ENCODE results near the gene P3H4.

The P3H4 gene

DNA sequence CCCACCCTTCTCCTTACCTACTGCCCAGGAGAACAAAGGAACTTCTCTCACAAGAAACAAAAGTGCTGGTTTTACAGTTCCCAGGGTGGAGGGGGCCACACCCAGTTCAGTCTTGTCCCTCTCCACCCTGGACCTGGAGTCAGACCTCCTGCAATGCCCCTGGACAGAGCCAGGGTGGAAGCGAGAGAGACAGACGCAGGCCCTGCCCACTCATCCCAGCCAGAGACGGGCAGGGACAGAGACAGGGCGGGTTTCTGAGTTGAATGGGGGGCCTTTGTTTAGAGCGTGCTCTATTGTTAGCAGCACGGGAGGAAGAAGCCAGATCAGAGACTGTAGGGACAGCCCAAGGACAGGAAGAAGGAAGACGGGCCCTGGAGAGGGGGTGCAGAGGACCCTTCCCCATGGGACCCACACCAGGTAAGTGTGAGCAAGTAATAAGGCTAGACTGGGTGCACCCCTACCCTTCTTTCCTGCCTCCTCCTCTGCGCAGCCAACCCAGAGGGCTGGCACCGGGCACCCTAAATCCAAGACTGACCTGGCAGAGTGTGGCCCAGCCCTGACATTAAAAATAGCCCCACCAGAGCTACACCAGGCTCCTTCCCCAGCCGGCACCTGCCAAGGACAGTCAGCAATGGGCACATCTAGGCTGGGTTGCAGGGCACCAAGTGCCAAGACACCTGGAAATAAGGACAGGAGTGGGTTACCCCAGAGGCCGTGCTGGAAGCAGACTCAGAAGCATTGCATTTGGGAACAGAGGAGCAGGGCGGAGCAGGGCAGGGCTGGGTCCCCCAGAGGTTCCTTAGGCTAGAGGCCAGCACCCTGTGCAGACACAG, 36.1 kb downstream of the P3H4 start:
- DNase-seq (ENCODE audit: insufficient read length, low spot score): no peak
- TF ChIP-seq, protein P1, sequence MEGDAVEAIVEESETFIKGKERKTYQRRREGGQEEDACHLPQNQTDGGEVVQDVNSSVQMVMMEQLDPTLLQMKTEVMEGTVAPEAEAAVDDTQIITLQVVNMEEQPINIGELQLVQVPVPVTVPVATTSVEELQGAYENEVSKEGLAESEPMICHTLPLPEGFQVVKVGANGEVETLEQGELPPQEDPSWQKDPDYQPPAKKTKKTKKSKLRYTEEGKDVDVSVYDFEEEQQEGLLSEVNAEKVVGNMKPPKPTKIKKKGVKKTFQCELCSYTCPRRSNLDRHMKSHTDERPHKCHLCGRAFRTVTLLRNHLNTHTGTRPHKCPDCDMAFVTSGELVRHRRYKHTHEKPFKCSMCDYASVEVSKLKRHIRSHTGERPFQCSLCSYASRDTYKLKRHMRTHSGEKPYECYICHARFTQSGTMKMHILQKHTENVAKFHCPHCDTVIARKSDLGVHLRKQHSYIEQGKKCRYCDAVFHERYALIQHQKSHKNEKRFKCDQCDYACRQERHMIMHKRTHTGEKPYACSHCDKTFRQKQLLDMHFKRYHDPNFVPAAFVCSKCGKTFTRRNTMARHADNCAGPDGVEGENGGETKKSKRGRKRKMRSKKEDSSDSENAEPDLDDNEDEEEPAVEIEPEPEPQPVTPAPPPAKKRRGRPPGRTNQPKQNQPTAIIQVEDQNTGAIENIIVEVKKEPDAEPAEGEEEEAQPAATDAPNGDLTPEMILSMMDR (IDR thresholded peaks at IDR 0.05; ENCODE audit: insufficient read depth, missing control alignments): no peak
- FAIRE-seq: no peak

DNA sequence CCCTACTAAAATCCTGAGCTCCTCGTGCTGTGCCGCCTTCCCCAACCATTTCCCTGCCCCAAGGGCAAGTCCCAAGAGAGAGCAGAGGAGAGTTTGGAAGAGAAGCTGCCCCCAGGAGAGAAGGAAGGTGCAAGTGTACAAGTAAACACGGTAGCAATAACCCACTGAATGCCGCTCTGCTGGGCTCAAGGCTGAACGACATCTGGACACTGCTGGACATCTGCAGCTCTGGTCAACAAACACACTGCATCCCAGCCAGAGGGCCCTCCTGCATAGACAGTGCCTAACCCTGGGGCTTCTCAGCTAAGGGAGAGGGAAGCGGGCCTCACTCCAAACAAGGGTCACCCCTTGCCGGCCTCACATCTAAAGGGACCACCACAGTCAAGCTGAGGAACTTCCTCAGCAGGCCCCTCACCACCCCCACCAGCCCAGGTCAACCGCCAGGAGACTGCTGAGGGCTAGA, 38.0 kb downstream of the P3H4 start:
- TF ChIP-seq, protein P1 (IDR thresholded peaks at IDR 0.05; ENCODE audit: insufficient read depth, missing control alignments): no peak
- FAIRE-seq (no peak), DNase-seq (ENCODE audit: insufficient read length, low spot score) (no peak)

DNA sequence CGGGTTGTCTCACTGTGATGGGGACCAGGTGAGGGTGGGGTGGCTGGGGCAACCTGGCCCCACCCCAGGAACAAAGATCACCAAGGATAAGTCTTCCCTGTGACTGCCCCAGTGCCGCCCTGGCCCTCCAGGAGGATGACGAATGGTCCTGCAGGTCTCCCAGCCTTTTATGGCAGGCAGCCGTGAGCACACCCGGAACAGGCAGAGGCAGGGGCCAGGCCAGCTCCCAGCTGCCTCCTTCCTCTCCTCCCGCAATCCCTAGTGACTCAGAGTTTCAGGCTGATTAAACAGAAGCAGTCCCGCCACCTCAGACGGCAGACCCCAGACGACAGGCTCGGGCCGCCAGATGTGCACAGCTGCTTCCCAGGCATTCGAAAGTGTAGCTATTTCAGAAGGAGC, 38.6 kb downstream of the P3H4 start:
- FAIRE-seq: no peak
- DNase-seq (ENCODE audit: insufficient read length, low spot score): no peak
- TF ChIP-seq, protein P1 (IDR thresholded peaks at IDR 0.05; ENCODE audit: insufficient read depth, missing control alignments): no peak

DNA sequence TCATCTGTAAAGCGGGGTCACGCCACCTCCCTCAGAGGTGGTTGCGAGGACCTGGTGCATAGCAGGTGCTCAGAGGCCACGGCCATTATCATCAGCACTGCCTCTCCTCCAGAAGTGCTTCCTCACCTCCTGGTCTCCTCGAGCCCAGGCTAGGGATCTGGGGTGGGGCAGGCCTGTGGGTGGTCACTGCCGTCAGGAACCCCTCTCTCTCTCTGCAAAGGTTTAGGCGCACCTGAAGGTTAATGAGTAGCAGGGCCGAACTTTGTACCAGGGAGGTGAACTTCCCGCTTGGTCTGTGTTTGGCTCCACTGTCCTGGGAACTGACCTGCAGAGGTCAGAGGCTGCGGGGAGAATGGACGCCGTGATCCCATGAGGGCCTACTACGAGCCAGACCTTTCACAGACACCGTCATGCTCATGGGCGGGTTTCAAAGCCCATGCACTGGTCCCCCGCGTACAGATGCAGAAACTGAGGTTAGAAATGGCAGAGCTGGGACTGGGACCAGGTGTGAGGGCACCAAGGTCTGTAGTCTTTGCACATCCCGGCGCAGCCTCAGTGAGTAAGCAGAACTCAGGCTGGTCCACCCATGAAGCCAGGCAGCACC, 39.1 kb downstream of the P3H4 start:
- TF ChIP-seq, protein P1 (IDR thresholded peaks at IDR 0.05; ENCODE audit: insufficient read depth, missing control alignments): no peak
- FAIRE-seq: no peak

DNA sequence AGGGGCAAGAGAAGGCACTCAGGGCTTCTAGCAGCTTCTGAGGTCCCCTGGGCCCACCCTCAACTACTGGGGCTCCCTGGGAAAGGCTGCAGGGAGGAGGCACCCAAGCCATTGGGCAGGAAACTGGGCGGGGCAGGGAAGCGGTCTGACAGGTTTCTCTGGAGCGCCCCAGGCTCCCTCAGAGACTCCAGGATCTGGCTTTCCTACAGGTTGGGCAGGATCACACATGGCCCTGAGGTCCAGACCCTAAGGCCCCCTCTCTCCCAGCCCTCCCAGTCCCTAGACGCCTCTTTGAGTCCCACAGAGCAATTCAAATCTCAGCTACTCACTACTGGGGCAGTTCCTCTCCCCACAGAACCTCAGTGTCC, 39.5 kb downstream of the P3H4 start:
- TF ChIP-seq, protein P1 (IDR thresholded peaks at IDR 0.05; ENCODE audit: insufficient read depth, missing control alignments): no peak
- FAIRE-seq (no peak), DNase-seq (ENCODE audit: insufficient read length, low spot score) (no peak)

More for the DNA sequence above, 39.1 kb downstream of the P3H4 start:
- DNase-seq (ENCODE audit: insufficient read length, low spot score): no peak

DNA sequence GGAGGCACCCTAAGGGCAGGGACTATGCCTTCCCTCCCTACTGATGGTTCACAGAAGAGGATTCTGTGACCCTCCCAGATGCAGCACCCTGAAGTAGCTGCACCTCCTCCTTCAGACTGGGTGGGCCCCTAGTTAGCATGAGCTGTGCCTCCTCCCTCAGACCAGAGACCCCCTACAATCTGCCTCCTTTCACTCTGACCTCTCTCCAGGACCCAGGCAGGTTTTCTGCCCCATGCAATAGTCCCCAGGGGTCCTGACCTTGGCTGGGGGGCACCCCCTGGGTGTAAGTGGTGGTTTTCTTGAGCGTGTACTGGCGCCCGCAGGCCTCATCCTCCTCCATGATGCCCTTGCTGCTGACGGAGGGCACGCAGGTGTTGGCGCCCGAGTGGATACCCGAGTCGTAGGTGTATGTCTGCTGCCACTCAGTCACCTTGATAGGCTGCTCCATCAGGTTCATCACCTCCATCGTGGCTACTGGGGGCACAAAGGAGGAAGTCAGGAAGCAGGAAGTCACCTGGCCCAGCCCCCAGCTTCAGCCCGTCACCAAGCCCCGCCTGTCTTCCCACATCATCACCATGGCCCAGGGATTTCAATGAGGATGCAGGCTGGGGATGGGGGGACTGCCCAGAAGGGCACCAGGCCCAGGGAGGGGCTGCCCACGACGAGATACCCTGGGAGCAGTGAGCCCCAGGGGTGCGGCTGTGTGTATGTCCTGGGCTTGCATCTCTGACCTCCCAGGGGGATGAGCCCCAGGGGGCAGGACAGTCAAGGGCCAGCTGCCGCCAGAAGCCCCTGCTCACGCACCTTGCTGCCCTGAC, 40.2 kb downstream of the P3H4 start:
- TF ChIP-seq, protein P1 (IDR thresholded peaks at IDR 0.05; ENCODE audit: insufficient read depth, missing control alignments): no peak
- FAIRE-seq: no peak
- DNase-seq (ENCODE audit: insufficient read length, low spot score): no peak

Measured in D721Med (cell line).